Caco-2 (cell line): ENCODE data around the gene SCFD2. TPM values are rescaled to one million over a fixed set of nuclear protein-coding genes. Genes with fewer than 3 reads are reported as not detected.

Experiments
- BruUV-seq: library from RNA; stranded (reverse); fragments of 400-500 nt; replicated peaks from 2 replicates; lab custom pipeline; 2021; lab: Mats Ljungman, UMichigan
- CTCF ChIA-PET: fragments of 300-600 bp; sonication (Branson Sonifier 250); formaldehyde crosslinking; loops from one replicate; lab custom pipeline; 2022; ENCODE audit warnings: antibody characterized with exemption; lab: Charles Lee
- POLR2A ChIA-PET: fragments of 300-600 bp; sonication (Branson Sonifier 250); formaldehyde crosslinking; loops from one replicate; lab custom pipeline; 2022; ENCODE audit warnings: antibody characterized with exemption; lab: Charles Lee
- DNase-seq, 2 experiments: peaks; one replicate each; pipeline versions ENCODE4 v3.0.0 to v3.0.0-alpha.2; 2020 to 2022
- H3K27me3 ChIP-seq: replicated peaks from 2 replicates; pipeline ENCODE4 v1.6.0; 2011; ENCODE audit warnings: low read length; ENCODE audit not compliant: control insufficient read depth, insufficient read depth
- H3K36me3 ChIP-seq: 2 replicates; pipeline ENCODE4 v1.5.1; 2011; ENCODE audit warnings: low read length; ENCODE audit not compliant: control insufficient read depth, insufficient read depth
- H3K4me1 ChIP-seq: fragments of 250-450 bp; sonication (Bioruptor Pico); 2 replicates; pipeline ENCODE4 v1.5.1; 2020; ENCODE audit warnings: mild to moderate bottlenecking
- H3K4me3 ChIP-seq: 2 replicates; pipeline ENCODE4 v1.5.1; 2011; ENCODE audit warnings: low read depth, mild to moderate bottlenecking, control low read depth, low read length
- H3K9me3 ChIP-seq: fragments of 250-450 bp; sonication (Bioruptor Pico); 2 replicates; pipeline ENCODE4 v1.5.1; 2020; ENCODE audit warnings: mild to moderate bottlenecking, moderate library complexity
- H3K27ac Mint-ChIP-seq: one replicate; pipeline ENCODE4 v1.8.0; 2022; ENCODE audit warnings: mixed read lengths; ENCODE audit not compliant: unreplicated experiment
- H3K27me3 Mint-ChIP-seq: one replicate; pipeline ENCODE4 v1.8.0; 2022; ENCODE audit warnings: mixed read lengths; ENCODE audit not compliant: insufficient read depth, unreplicated experiment
- H3K36me3 Mint-ChIP-seq: one replicate; pipeline ENCODE4 v1.8.0; 2022; ENCODE audit warnings: mild to moderate bottlenecking, mixed read lengths; ENCODE audit not compliant: insufficient read depth, unreplicated experiment
- H3K4me1 Mint-ChIP-seq: one replicate; pipeline ENCODE4 v1.8.0; 2022; ENCODE audit warnings: low read depth, mixed read lengths; ENCODE audit not compliant: unreplicated experiment
- H3K4me3 Mint-ChIP-seq: one replicate; pipeline ENCODE4 v1.8.0; 2022; ENCODE audit warnings: mild to moderate bottlenecking, moderate library complexity, mixed read lengths; ENCODE audit not compliant: unreplicated experiment
- H3K9me3 Mint-ChIP-seq: one replicate; pipeline ENCODE4 v1.8.0; 2022; ENCODE audit warnings: mixed read lengths; ENCODE audit not compliant: unreplicated experiment
- CTCF ChIP-seq, 2 experiments: fragments of 200-600 bp in 1 of 2; IDR thresholded peaks; 1 replicate in 1 of 2; 2 replicates in 1 of 2; pipeline versions ENCODE4 v1.5.1 to v1.8.0; 2011 to 2022; ENCODE audit warnings: antibody characterized with exemption in 1 of 2, control low read depth in 1 of 2, inconsistent platforms in 1 of 2, low read depth in 1 of 2, low read length in 1 of 2, mild to moderate bottlenecking in 1 of 2, moderate library complexity in 1 of 2; ENCODE audit not compliant: insufficient read depth in 1 of 2, severe bottlenecking in 1 of 2, unreplicated experiment in 1 of 2
- intact Hi-C: fragments of 100-400 bp; cut with micrococcal nuclease; formaldehyde crosslinking; loops from one replicate; pipeline ENCODE4 v1.10.0; 2022; ENCODE audit not compliant: unreplicated experiment
- total RNA-seq: library from RNA; stranded (reverse); gene quantifications from 2 replicates; pipeline ENCODE4 v1.2.3, GENCODE V29; 2022

Gene SCFD2
- total RNA-seq, 1 experiment from 2014 or later: 12.2 TPM

- no peak for DNase-seq
- Mint-ChIP-seq H3K27me3 (no peaks in the 10 kb centered on the region), H3K4me1 (no peaks in the 10 kb centered on the region), H3K36me3 (peaks cover 4% of the 10 kb centered on the region), H3K9me3 (no peaks in the 10 kb centered on the region), H3K4me3 (no peak overlapping the region), H3K27ac (no peak overlapping the region)
- no peaks in the 10 kb centered on the region for H3K4me1 ChIP-seq
- no peaks in the 10 kb centered on the region for H3K36me3 ChIP-seq
- TF ChIP-seq CTCF (IDR thresholded peaks at IDR 0.05; ENCODE audit: insufficient read depth in 1 of 2, low read depth in 1 of 2, low read length in 1 of 2, severe bottlenecking in 1 of 2, unreplicated experiment in 1 of 2): no peak
- ChIA-PET POLR2A (no interaction called here), CTCF (interaction anchor here (1.3 kb wide), 1 partner anchor 45 kb away, joined by 3 read pairs; no protein-coding TSS in a partner anchor)
- H3K27me3 ChIP-seq: no peaks in the 10 kb centered on the region
- H3K4me3 ChIP-seq: no peak overlapping the region
- no TSS peak for BruUV-seq
- no peaks in the 10 kb centered on the region for H3K9me3 ChIP-seq
- intact Hi-C loops: no loop called here
Observed at GRCh38 chr4:53064609-53065008, 301.3 kb downstream of the SCFD2 start.

- Histone ChIP-seq H3K9me3 (no peaks in the 10 kb centered on the region), H3K36me3 (no peaks in the 10 kb centered on the region), H3K27me3 (no peaks in the 10 kb centered on the region), H3K4me1 (no peaks in the 10 kb centered on the region), H3K4me3 (no peak overlapping the region)
- Mint-ChIP-seq H3K36me3 (no peaks in the 10 kb centered on the region), H3K27ac (no peak overlapping the region), H3K4me1 (no peaks in the 10 kb centered on the region), H3K9me3 (peaks cover 7% of the 10 kb centered on the region), H3K4me3 (no peak overlapping the region), H3K27me3 (no peaks in the 10 kb centered on the region)
- intact Hi-C loops: no loop called here
- CTCF ChIA-PET: no interaction called here
- POLR2A ChIA-PET: no interaction called here
- BruUV-seq: no TSS peak
- DNase-seq: no peak
- TF ChIP-seq CTCF (IDR thresholded peaks at IDR 0.05; ENCODE audit: insufficient read depth in 1 of 2, low read depth in 1 of 2, low read length in 1 of 2, severe bottlenecking in 1 of 2, unreplicated experiment in 1 of 2): no peak
Observed at GRCh38 chr4:53061091-53061850, 304.6 kb downstream of the SCFD2 start.

GRCh38 chr4:53060278-53060677 is 305.6 kb downstream of the SCFD2 start:
- CTCF ChIA-PET: no interaction called here
- TF ChIP-seq CTCF (IDR thresholded peaks at IDR 0.05; ENCODE audit: insufficient read depth in 1 of 2, low read depth in 1 of 2, low read length in 1 of 2, severe bottlenecking in 1 of 2, unreplicated experiment in 1 of 2): no peak
- no peaks in the 10 kb centered on the region for H3K27me3 Mint-ChIP-seq

More at GRCh38 chr4:53060278-53060677, 305.6 kb downstream of the SCFD2 start:
- BruUV-seq: no TSS peak
- Mint-ChIP-seq H3K36me3 (no peaks in the 10 kb centered on the region), H3K9me3 (peaks cover 7% of the 10 kb centered on the region), H3K27ac (no peak overlapping the region), H3K4me1 (no peaks in the 10 kb centered on the region), H3K4me3 (no peak overlapping the region)
- Histone ChIP-seq H3K36me3 (no peaks in the 10 kb centered on the region), H3K9me3 (no peaks in the 10 kb centered on the region), H3K4me1 (no peaks in the 10 kb centered on the region), H3K27me3 (no peaks in the 10 kb centered on the region), H3K4me3 (no peak overlapping the region)
- POLR2A ChIA-PET: no interaction called here
- intact Hi-C loops: no loop called here
- DNase-seq: no peak
